Stimulated activated naive B cell treated with anti-CD40 and anti-IgM and Interleukin-4, amounts not matched to agents 10 μg/mL and 1 μg/mL and 100 μg/mL, for 72 hours (primary cell): ENCODE results near the gene ELF4.

Source experiments
- ATAC-seq, 2 donors: fragments of 150-1000 bp; cut with Tn5 transposase; replicated peaks; 2 replicates each; pipeline ENCODE4 v1.10.0; 2021; ENCODE audit warnings: moderate library complexity in 1 of 2
- DNase-seq: peaks from one replicate; pipeline ENCODE4 v3.0.0; 2021
- H3K27ac Mint-ChIP-seq: one replicate; pipeline ENCODE4 v1.8.0; 2022; ENCODE audit warnings: mild to moderate bottlenecking, mixed read lengths
- H3K27me3 Mint-ChIP-seq, 2 donors: one replicate each; pipeline ENCODE4 v1.8.0; 2022; ENCODE audit warnings: mixed read lengths in 2 of 2
- H3K36me3 Mint-ChIP-seq, 2 donors: one replicate each; pipeline ENCODE4 v1.8.0; 2022; ENCODE audit warnings: mixed read lengths in 2 of 2, mild to moderate bottlenecking in 1 of 2
- H3K4me1 Mint-ChIP-seq, 2 donors: one replicate each; pipeline ENCODE4 v1.8.0; 2022; ENCODE audit warnings: mixed read lengths in 2 of 2, mild to moderate bottlenecking in 1 of 2
- H3K4me3 Mint-ChIP-seq, 2 donors: one replicate each; pipeline ENCODE4 v1.8.0; 2022; ENCODE audit warnings: mild to moderate bottlenecking in 2 of 2, mixed read lengths in 2 of 2, moderate library complexity in 1 of 2
- H3K9me3 Mint-ChIP-seq, 2 donors: one replicate each; pipeline ENCODE4 v1.8.0; 2022; ENCODE audit warnings: mixed read lengths in 2 of 2, mild to moderate bottlenecking in 1 of 2

The ELF4 gene

DNA sequence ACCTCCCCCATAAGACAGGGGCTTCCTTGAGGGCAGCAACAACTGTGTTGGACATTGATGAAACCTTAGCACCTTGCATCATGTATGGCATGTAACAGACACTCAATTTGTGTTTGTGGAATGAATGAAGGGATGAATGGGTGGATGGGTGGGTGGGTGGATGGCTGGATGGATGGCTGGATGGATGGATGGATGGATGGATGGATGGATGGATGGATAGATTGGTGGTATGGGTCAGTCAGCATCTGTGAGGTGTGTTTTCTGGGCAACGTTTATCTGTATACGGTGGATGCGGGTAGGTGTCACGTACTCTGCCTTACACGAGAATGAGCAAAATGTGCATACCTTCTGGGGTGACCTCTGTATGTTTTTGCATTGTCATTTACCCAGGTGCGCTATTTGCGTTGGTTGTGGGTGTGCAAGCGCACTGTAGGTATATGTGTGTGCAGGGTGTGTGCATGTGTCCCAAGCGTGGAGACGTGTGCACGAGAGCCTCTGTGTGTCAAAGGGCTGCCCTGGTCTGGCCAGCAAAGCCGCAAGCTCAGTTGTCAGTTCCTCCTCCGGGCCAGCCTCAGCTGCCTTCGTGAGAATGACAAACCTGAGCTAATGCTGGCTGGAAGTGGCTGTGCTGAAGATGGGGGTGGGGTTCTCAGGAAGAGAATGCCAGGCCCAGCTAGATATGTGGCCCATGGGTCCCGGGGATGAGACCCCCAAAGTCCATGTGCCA, 26.5 kb downstream of the ELF4 start:
- H3K36me3 Mint-ChIP-seq = peaks cover 5 to 9% of the 10 kb centered on the region in 2 donors
- H3K9me3 Mint-ChIP-seq = no peaks in the 10 kb centered on the region
- H3K27ac Mint-ChIP-seq = peak overlapping the region; percentile 96
- peak overlapping the region; percentile 78 to 81 for H3K4me3 Mint-ChIP-seq
- ATAC-seq = peak; percentile 49 to 60
- peak; percentile 50 for DNase-seq
- H3K27me3 Mint-ChIP-seq = no peaks in the 10 kb centered on the region
- H3K4me1 Mint-ChIP-seq = peaks cover 63 to 71% of the 10 kb centered on the region in 2 donors

DNA sequence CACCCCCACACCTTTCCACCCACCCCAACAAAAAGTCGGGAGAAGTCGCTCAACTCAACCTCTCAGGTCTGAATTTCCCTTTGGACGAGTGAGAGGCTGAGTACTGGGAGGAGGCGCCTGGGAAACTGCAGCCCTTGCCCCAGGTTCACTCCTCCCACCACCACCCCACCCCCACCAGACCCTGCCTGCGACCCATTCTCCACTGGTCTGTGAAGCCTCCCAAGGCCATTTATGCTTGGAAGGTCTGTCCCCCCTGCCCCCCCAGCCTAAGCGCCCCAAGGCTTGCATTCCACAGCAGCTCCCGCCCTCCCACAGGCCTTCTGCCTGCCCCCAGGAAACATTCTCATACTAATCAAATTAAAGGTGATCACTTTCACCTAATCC, 27.2 kb downstream of the ELF4 start:
- ATAC-seq (no peak), DNase-seq (no peak)
- no peaks in the 10 kb centered on the region for H3K9me3 Mint-ChIP-seq
- H3K27me3 Mint-ChIP-seq = no peaks in the 10 kb centered on the region
- H3K4me3 Mint-ChIP-seq = peak overlapping the region; percentile 73 to 78
- peak overlapping the region; percentile 88 for H3K27ac Mint-ChIP-seq
- peaks cover 8 to 12% of the 10 kb centered on the region in 2 donors for H3K36me3 Mint-ChIP-seq
- peaks cover 63 to 64% of the 10 kb centered on the region in 2 donors for H3K4me1 Mint-ChIP-seq

DNA sequence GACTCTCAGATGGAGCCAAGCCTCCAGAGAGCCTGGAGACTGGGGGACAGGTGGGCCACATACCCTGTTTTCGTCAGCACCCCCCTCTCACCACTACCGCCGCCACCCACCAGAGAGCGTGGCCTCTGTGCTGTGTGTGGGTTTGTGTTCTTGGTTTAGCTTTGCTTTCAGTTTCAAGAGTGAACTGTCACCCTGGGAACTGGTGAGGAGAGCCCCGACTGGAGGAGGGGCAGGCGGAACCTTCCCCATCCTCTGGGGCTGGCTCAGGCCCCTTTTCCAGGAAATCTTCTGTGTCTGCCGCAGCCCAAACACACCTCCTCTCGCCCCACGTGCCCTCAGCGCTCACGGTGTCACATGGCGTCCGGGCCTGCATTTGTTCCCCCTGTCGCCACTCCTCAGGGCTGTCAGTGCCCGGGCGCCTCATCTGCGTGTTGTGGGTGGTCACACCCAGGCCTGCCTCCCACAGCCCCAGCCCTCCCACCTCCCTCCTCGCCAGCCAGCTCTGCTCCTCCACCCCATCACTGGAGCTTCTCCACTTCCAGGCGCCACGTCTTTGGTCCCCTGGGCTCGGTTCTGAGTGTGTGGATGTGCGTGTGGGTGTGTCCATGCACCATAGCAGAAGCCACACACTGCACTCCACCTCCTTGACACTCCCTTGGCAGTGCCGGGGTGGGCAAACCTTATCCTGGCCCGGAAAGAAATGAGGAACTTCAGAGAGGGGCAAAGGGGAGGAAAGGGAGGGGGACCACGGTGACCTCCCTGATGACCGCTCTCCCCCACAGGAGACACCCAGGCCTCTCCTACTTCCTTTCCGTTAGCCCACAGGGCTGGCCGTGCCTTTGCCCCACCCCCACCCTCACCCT, 27.8 kb downstream of the ELF4 start:
- ATAC-seq = peak; percentile 67 to 70
- Mint-ChIP-seq H3K27me3 (no peaks in the 10 kb centered on the region), H3K36me3 (peaks cover 8 to 12% of the 10 kb centered on the region in 2 donors), H3K4me3 (peak overlapping the region; percentile 69 to 73), H3K4me1 (peaks cover 57 to 60% of the 10 kb centered on the region in 2 donors), H3K9me3 (no peaks in the 10 kb centered on the region), H3K27ac (peak overlapping the region; percentile 88)
- DNase-seq = peak; percentile 71

DNA sequence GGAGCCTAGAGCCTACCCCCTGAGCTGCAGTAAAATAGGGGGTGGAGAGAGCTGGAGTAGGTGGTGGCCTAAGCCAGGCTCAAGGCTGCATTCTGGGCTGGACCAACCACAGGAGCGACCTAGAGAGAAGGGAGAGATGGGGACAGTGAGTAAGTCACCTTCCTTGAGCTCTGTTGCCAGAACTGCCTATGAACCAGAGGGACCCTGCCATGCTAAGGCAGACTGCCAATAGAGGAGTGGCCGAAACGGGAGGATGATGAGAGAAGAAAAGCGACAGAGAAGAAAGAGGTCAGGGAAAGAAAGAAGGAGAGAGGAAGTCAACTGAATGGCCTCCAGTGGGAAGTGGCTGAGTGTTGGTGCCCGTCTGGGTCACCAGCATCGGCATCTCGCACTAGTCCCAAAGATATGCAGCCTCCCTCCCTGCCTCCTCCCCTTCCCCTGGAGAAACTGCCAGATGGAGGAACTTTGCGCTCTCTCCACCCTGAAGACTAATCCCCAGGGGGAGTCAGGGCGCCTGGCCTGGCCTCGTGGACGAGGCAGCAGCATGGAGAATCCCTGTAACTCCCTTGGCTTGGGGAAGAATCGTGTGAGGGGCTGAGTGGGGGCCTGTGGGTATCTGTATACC, 28.8 kb downstream of the ELF4 start:
- Mint-ChIP-seq H3K9me3 (no peaks in the 10 kb centered on the region), H3K4me3 (peak overlapping the region; percentile 69 to 73), H3K4me1 (peaks cover 50 to 55% of the 10 kb centered on the region in 2 donors), H3K36me3 (peaks cover 8 to 12% of the 10 kb centered on the region in 2 donors), H3K27ac (peak overlapping the region; percentile 88), H3K27me3 (no peaks in the 10 kb centered on the region)
- no peak for ATAC-seq
- no peak for DNase-seq

DNA sequence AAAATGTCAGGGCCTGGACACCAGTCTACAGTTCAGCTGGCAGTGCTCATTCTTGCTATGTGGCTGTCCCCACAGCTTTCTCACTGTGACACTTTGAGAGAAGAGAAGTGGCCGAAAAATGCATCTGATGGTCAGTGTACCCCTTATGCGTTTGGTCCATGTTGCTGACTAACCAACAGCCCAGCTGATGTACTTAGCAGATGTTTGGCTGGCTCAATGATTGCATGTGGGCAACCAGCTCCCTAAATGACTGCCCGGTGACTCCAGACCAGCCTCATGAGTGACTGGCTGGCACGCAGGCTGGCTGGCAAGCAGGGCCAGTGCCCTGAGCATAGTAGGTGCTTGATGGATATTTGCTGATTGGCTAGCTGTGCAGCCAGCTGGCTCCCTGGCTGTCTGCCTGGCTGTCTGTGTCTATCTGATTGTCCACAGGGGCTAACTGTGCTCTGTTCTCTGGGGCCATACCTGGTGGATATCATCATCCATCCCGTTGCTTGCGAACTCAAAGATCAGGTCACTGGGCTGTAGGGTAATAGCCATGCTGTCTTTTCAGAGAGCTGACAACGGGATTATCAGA, 29.4 kb downstream of the ELF4 start:
- Mint-ChIP-seq H3K9me3 (no peaks in the 10 kb centered on the region), H3K27me3 (no peaks in the 10 kb centered on the region), H3K4me3 (no peak overlapping the region), H3K4me1 (peaks cover 43 to 49% of the 10 kb centered on the region in 2 donors), H3K27ac (no peak overlapping the region), H3K36me3 (peaks cover 3 to 11% of the 10 kb centered on the region in 2 donors)
- ATAC-seq (no peak), DNase-seq (no peak)

DNA sequence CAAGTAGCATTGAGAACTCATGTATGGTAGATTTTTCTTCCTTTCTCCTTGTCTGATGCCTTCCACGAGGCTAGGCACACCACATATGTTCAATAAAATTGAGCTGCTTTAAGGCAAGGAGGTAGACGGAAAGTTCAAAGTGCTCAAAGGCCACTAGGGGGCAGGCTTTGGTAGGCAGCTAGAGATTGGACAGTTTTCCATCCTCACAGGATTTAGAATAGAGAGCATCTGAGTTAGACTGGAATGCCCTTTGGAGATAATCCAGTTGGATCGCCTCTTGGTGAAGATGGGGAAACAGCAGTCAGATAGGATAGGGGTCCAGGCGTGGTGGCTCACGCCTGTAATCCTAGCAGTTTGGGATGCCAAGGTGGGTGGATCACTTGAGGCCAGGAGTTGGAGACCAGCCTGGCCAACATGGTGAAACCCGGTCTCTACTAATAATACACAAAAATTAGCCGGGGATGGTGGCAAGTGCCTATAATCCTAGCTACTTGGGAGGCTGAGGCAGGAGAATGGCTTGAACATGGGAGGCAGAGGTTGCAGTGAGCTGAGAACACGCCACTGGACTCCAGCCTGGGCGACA, 30.4 kb downstream of the ELF4 start:
- no peak overlapping the region for H3K27ac Mint-ChIP-seq
- H3K27me3 Mint-ChIP-seq = no peaks in the 10 kb centered on the region
- no peak for ATAC-seq
- peaks cover 7 to 15% of the 10 kb centered on the region in 2 donors for H3K36me3 Mint-ChIP-seq
- peak; percentile 23 for DNase-seq
- H3K9me3 Mint-ChIP-seq = no peaks in the 10 kb centered on the region
- peaks cover 35 to 41% of the 10 kb centered on the region in 2 donors for H3K4me1 Mint-ChIP-seq
- no peak overlapping the region for H3K4me3 Mint-ChIP-seq

DNA sequence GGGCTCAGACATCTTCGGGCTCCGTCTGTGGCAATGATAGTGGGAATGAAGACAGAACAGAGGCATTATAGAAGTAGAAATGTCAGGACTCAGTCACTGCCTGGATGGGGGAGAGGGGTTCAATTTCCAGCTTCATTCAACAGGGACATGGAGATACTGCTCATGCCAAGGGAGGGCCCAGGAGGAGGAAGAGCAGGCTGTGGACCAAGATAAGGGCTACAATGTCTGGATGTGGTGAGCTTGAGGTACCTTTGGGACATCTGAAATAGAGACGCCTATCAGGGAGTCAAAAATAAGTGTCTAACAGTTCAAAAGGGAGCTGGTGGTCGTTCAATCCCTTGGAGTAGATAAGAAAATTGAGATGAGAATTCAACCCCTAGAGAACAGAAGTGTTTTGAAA, 34.5 kb downstream of the ELF4 start:
- Mint-ChIP-seq H3K27ac (no peak overlapping the region), H3K4me1 (peaks cover 0 to 8% of the 10 kb centered on the region in 2 donors), H3K27me3 (no peaks in the 10 kb centered on the region), H3K9me3 (no peaks in the 10 kb centered on the region), H3K4me3 (no peak overlapping the region), H3K36me3 (peaks cover 11 to 14% of the 10 kb centered on the region in 2 donors)
- DNase-seq (no peak), ATAC-seq (no peak)

DNA sequence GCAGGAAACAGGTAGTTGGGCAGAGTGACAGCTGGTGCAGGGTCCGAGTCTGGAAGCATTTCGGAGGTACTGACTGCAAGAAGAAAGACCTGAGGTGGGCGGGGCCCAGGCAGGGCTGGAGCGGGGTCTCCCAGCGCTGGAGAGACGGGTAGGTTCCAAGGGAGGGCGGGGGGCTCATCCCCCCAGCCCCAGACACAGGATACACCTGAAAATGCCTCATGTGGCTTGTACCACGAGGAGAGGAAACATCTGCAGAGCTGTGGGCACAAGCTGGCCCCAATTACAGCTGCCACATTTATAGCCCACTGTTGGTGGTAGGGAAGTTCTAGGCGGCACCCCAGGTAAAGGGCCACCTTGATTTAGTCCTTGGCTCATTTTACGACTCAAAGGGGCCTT, 38.0 kb downstream of the ELF4 start:
- no peaks in the 10 kb centered on the region for H3K4me1 Mint-ChIP-seq
- no peak overlapping the region for H3K27ac Mint-ChIP-seq
- H3K4me3 Mint-ChIP-seq = no peak overlapping the region
- no peak for DNase-seq
- ATAC-seq = no peak
- H3K9me3 Mint-ChIP-seq = no peaks in the 10 kb centered on the region
- no peaks in the 10 kb centered on the region for H3K27me3 Mint-ChIP-seq
- H3K36me3 Mint-ChIP-seq = peaks cover 9 to 15% of the 10 kb centered on the region in 2 donors

DNA sequence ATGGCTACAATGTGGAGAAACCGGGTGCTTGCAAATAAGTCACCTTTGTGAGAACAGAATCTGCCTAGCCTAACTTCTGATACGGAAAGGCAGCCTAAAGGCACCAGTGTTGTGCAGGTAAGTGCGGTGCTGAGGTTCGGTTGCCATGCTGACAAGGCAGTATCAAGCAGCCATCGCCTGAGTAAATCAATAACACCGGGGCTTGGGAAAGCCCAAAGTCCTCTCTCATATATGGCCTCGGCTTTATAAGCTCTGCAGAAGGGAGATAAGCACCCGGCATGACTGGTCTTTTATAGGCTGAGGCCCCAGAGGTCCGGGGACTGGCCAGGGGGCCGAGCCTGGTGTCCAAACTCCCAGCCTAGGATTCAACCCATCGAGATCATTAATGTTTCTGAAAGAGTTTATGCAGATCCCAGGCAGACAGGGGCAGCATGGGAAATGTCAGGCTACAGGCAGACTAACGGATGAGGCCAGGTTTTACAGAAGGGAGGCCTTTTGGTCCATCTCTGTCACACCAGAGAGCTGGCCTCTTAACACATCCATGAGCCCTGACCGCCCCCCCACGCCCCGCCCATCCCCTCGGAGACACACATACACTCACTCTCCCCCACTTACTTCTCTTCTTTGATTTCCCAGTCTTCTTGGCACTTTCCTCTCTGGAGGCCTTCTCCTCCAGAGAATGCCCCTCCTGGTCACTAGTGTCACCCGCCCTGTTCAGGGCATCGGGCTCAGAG, 38.5 kb downstream of the ELF4 start:
- Mint-ChIP-seq H3K4me3 (no peak overlapping the region), H3K27ac (no peak overlapping the region), H3K9me3 (no peaks in the 10 kb centered on the region), H3K4me1 (no peaks in the 10 kb centered on the region), H3K27me3 (no peaks in the 10 kb centered on the region), H3K36me3 (peaks cover 15 to 16% of the 10 kb centered on the region in 2 donors)
- DNase-seq (no peak), ATAC-seq (no peak)

DNA sequence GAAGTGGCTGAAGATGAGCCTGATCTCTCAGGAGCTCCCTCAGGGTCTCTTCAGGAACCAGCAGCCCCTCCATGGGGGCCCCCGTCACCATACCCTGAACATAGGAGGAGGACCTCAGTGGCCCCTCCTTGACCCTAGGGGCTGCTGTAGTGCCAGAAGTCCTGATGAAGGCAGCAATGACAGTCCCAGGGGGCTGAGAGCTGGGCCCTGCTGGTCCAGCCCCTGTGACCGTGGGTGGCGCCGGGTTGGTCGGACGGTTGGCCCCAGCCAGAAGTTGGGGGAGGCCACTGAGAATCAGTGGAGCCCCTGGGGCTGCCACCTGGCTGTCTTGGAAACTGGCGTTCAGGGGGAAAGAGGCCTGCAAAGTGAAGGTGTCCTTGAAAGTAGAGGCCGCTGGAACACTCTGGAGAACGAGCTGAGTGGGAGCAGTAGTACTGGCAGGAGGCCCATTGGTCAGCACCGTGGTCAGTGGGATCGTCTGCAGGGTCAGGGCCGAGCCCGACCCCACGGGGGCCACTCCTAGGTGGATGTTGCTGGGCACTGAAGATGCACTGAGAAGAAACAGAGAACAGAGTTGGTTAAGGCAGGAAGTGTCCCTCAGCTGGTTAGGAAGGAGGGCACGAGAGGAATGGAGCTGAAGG, 43.2 kb downstream of the ELF4 start:
- no peaks in the 10 kb centered on the region for H3K9me3 Mint-ChIP-seq
- peak overlapping the region; percentile 38 for H3K27ac Mint-ChIP-seq
- peaks cover 0 to 3% of the 10 kb centered on the region in 2 donors for H3K27me3 Mint-ChIP-seq
- no peaks in the 10 kb centered on the region for H3K4me1 Mint-ChIP-seq
- H3K36me3 Mint-ChIP-seq = peaks cover 15 to 19% of the 10 kb centered on the region in 2 donors
- no peak overlapping the region for H3K4me3 Mint-ChIP-seq
- ATAC-seq = no peak
- no peak for DNase-seq

DNA sequence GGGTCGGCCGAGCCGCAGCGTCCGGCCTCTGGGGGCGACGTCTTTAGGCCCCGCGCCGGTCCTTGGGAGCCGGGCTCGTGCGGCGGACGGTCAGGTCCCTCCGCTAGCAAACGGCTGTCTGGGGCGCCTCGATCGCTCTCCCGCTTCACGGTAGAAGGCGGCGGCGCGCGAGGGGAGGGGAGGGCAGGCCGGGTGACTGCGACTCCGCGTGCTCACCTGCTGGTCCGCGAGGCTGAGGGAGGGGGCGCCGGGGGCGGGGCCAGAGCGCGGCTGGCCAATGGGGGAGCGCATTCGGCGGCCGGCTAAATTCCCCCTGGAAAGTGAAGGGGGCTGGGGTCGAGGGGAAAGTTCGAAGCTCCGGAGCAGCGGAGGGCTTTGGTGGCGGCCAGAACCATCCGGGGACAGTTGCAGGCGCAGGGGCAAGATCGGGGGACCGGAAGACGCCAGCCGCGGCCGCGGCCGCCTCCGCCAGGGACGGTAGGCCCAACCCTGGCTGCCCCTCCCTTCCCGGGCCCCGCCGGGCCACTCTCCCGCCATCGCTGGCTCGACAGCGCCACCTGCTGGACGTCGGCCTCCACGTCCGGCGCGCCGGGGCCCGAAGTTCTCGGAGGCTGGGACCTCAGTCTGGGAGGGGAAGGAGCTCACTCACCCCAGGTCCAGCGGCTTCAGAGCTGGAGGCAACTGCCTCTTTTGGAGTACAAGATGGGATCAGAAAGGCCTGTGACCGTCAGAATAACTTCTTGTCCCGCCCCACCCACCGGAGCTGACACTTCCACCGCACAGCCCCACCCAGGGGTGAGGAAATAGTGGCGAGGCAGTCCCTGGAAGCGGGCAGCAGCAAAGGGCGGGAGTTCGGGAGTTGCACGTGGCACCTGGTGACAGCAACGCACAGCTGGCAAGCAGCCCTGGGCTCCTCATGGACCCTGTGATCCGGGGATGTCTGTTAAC, 49.9 kb downstream of the ELF4 start:
- H3K4me1 Mint-ChIP-seq = peaks cover 4 to 5% of the 10 kb centered on the region in 2 donors
- no peaks in the 10 kb centered on the region for H3K9me3 Mint-ChIP-seq
- ATAC-seq = peak; percentile 91 to 92
- peaks cover 0 to 3% of the 10 kb centered on the region in 2 donors for H3K27me3 Mint-ChIP-seq
- H3K36me3 Mint-ChIP-seq = peaks cover 9 to 12% of the 10 kb centered on the region in 2 donors
- H3K4me3 Mint-ChIP-seq = peak overlapping the region; percentile 83 to 86
- peak; percentile 75 for DNase-seq
- H3K27ac Mint-ChIP-seq = peak overlapping the region; percentile 92

DNA sequence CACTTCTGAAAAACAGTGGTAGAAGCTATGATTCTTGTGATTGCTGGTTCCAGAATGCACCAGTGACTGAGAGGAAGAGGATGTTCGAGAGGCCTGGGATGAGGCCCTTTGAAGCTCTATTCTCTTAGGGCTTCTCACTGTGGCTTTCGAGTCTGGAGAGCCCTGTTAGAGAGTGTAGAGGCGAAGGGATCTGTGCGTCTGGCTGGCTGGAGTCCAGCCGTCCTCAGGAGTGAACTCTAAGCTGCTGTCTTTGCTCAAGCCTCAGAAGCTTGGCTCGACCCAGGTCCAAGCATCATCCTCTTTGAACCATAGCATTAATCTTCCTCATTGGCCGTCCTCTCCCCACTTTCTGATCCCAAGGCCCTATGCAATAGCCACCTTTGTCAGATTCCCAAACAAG, 51.6 kb downstream of the ELF4 start:
- no peak for ATAC-seq
- H3K27ac Mint-ChIP-seq = no peak overlapping the region
- H3K4me3 Mint-ChIP-seq = no peak overlapping the region
- no peaks in the 10 kb centered on the region for H3K9me3 Mint-ChIP-seq
- H3K27me3 Mint-ChIP-seq = no peaks in the 10 kb centered on the region
- H3K36me3 Mint-ChIP-seq = peaks cover 5 to 7% of the 10 kb centered on the region in 2 donors
- DNase-seq = no peak
- peaks cover 4 to 5% of the 10 kb centered on the region in 2 donors for H3K4me1 Mint-ChIP-seq
